HCT116 (cell line): Measurements from ENCODE around the gene BMP7.

ENCODE experiments used
- EZH2phosphoT487 ChIP-seq: fragments of 200-600 bp; IDR thresholded peaks from 2 replicates; pipeline ENCODE4 v1.6.1; 2018; ENCODE audit warnings: antibody characterized with exemption, borderline replicate concordance
- TCF7L2 ChIP-seq: IDR thresholded peaks from 2 replicates; pipeline ENCODE4 v1.7.0; 2011; ENCODE audit warnings: borderline replicate concordance, inconsistent platforms; ENCODE audit not compliant: insufficient read depth, insufficient read length; ENCODE audit errors: extremely low read depth
- YY1 ChIP-seq: IDR thresholded peaks from 2 replicates; pipeline ENCODE4 v1.6.1; 2011; ENCODE audit warnings: low read length, low read depth, moderate library complexity, mild to moderate bottlenecking; ENCODE audit not compliant: insufficient replicate concordance; ENCODE audit errors: extremely low read depth
- TF ChIP-seq, protein P1 (sequence below), 3 experiments: fragments of 200-600 bp in 1 of 3; sonication (generic) in 1 of 3; IDR thresholded peaks in 2 of 3; conservative IDR thresholded peaks in 1 of 3; 2 replicates each; pipeline ENCODE4 v1.5.1; 2012 to 2017; ENCODE audit warnings: low read depth in 2 of 3, low read length in 2 of 3, antibody characterized with exemption in 1 of 3, borderline replicate concordance in 1 of 3, control low read depth in 1 of 3, mild to moderate bottlenecking in 1 of 3, mixed read lengths in 1 of 3, mixed run types in 1 of 3, moderate library complexity in 1 of 3; ENCODE audit not compliant: insufficient read depth in 1 of 3

DNA sequence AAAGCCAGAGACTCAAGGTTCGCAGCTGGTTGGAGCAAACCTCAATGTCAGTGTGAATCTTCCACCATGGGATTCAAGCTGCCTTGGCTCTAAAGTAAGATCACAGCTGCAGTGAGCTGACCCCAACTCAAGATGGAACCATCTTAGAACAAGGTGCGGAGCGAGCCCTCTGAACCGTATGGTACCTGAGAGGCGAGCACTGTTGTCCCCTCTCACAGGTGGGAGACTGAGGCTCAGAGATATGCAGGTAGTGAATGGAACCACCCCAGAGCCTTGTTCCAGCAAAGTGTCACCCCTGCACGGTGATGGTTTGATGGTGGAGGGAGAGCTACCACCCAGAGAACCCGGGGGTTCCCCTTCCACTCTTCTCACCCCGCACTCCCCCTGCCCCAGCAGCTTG lies 52.5 kb downstream of the BMP7 start:
- no peak for TF ChIP-seq EZH2phosphoT487
- TF ChIP-seq, protein P1, sequence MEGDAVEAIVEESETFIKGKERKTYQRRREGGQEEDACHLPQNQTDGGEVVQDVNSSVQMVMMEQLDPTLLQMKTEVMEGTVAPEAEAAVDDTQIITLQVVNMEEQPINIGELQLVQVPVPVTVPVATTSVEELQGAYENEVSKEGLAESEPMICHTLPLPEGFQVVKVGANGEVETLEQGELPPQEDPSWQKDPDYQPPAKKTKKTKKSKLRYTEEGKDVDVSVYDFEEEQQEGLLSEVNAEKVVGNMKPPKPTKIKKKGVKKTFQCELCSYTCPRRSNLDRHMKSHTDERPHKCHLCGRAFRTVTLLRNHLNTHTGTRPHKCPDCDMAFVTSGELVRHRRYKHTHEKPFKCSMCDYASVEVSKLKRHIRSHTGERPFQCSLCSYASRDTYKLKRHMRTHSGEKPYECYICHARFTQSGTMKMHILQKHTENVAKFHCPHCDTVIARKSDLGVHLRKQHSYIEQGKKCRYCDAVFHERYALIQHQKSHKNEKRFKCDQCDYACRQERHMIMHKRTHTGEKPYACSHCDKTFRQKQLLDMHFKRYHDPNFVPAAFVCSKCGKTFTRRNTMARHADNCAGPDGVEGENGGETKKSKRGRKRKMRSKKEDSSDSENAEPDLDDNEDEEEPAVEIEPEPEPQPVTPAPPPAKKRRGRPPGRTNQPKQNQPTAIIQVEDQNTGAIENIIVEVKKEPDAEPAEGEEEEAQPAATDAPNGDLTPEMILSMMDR (IDR thresholded peaks at IDR 0.05 in 2 of 3, conservative IDR thresholded peaks at IDR 0.05 in 1 of 3; ENCODE audit: borderline replicate concordance in 1 of 3, insufficient read depth in 1 of 3, low read depth in 2 of 3, low read length in 2 of 3), result no peak
- no peak for TF ChIP-seq TCF7L2
- TF ChIP-seq YY1, result no peak
